Pancreas (tissue), 10 donors: ENCODE data around the gene KCNK5. TPM values are rescaled to one million over a fixed set of nuclear protein-coding genes. Genes with fewer than 3 reads are reported as not detected.

Experiments
- ATAC-seq, 4 donors: fragments of 200-7000 bp; cut with Tn5 transposase; one replicate each; pipeline versions ENCODE4 v1.8.0 to v1.9.1; 2020; ENCODE audit warnings: mild to moderate bottlenecking in 4 of 4, moderate library complexity in 4 of 4
- DNase-seq, 6 donors: peaks; one replicate each; pipeline ENCODE4 v3.0.0-alpha.2; 2020
- FAIRE-seq: peaks from 2 replicates; lab custom pipeline; 2012; peaks lifted over from hg19 to GRCh38; lab: Jason Lieb, UNC
- H3K27ac ChIP-seq, 4 donors: fragments of 200-600 bp; sonication (generic); 1 replicate in 3 of 4; 2 replicates in 1 of 4; pipeline versions ENCODE4 v1.5.0 to v1.8.0; 2020
- H3K27me3 ChIP-seq, 4 donors: fragments of 200-600 bp; one replicate each; pipeline ENCODE4 v1.8.0; 2021
- H3K36me3 ChIP-seq, 3 donors: fragments of 200-600 bp; sonication (generic) in 1 of 3; one replicate each; pipeline versions ENCODE4 v1.5.0 to v1.8.0; 2020 to 2021
- H3K4me1 ChIP-seq, 3 donors: fragments of 200-600 bp; one replicate each; pipeline ENCODE4 v1.8.0; 2021
- H3K4me3 ChIP-seq, 4 donors: fragments of 200-600 bp; sonication (generic) in 2 of 4; one replicate each; pipeline versions ENCODE4 v1.5.0 to v1.8.0; 2020 to 2021
- H3K9me3 ChIP-seq, 4 donors: fragments of 200-600 bp; one replicate each; pipeline ENCODE4 v1.8.0; 2021
- CTCF ChIP-seq, 4 donors: fragments of 200-600 bp; sonication (generic) in 3 of 4; IDR thresholded peaks; one replicate each; pipeline versions ENCODE4 v1.5.0 to v1.8.0; 2021; ENCODE audit warnings: antibody characterized with exemption in 4 of 4
- WGBS, 2 donors: extraction: QIAGEN DNeasy Blood & Tissue Kit; methylation state at CpG; one replicate each; pipeline ENCODE4 v1.1.7; 2013; 5-methylcytosine and 5-hydroxymethylcytosine counted together
- intact Hi-C, 3 donors: fragments of 100-400 bp; cut with DNase I; formaldehyde crosslinking; loops; one replicate each; pipeline versions ENCODE4 v1.11.1 to v1.14.2; 2022
- polyA plus RNA-seq, 2 donors: library from polyadenylated mRNA; stranded (reverse); fragments of 200-250 nt; gene quantifications; one replicate each; pipeline ENCODE4 v1.2.3, GENCODE V29; 2013
- total RNA-seq, 6 donors: library from RNA; stranded (reverse); fragmentation: NEBNext Ultra II Directional in 4 of 6; extraction: Animal tissue kit (Norgen Biotek cat#: 25700) in 4 of 6; gene quantifications; one replicate each; pipeline versions ENCODE4 v1.2.1 to v1.2.4, GENCODE V29; 2021 to 2023
- donor health status: healthy with polysubstance abuse.
- donor health status: DM: no; HTN: no; CAD: no; lungs with moderate emphysema.
- donor health status: DM: no; HTN: no; CAD: no.
- donor health status: control.
- donor health status: control.
- donor health status: Bipolar disorder and iron deficiency.
- donor health status: DM: yes; HTN: yes; CAD: no.
- donor health status: DM: no; HTN: no; CAD: no.
- donor health status: DM: no; HTN: no; CAD: no.
- donor health status: DM: yes; HTN: yes; CAD: no.

The KCNK5 gene
- total and polyA plus RNA-seq, 8 donors = 10.8 to 32.4 (median 19.8) TPM

- Histone ChIP-seq H3K4me1 (no peaks in the 10 kb centered on the region), H3K4me3 (no peak overlapping the region), H3K27ac (no peak overlapping the region), H3K27me3 (no peaks in the 10 kb centered on the region), H3K9me3 (no peaks in the 10 kb centered on the region), H3K36me3 (no peaks in the 10 kb centered on the region)
- FAIRE-seq = no peak
- DNase-seq = no peak
- no peak for TF ChIP-seq CTCF (IDR thresholded peaks at IDR 0.05)
- WGBS, 2 donors = 84% methylated on average over 3 of the region's 3 CpGs
- intact Hi-C loops = no loop called here
- no peak for ATAC-seq
Observed at GRCh38 chr6:39236742-39237141, 7.5 kb upstream of the KCNK5 start.

GRCh38 chr6:39233333-39233732 lies 4.1 kb upstream of the KCNK5 start:
- no peak for FAIRE-seq
- no peak for ATAC-seq
- no peak overlapping the region for H3K27ac ChIP-seq
- H3K9me3 ChIP-seq = no peaks in the 10 kb centered on the region
- no peak overlapping the region for H3K4me3 ChIP-seq
- H3K27me3 ChIP-seq = no peaks in the 10 kb centered on the region
- intact Hi-C loops = no loop called here
- no peaks in the 10 kb centered on the region for H3K4me1 ChIP-seq
- no peak for TF ChIP-seq CTCF (IDR thresholded peaks at IDR 0.05)
- no peaks in the 10 kb centered on the region for H3K36me3 ChIP-seq
- DNase-seq = no peak
- WGBS, 2 donors = 78 to 83% methylated on average over 8 of the region's 8 CpGs

- H3K9me3 ChIP-seq = no peaks in the 10 kb centered on the region
- WGBS, 2 donors = 89 to 95% methylated on average over 7 of the region's 7 CpGs
- no peaks in the 10 kb centered on the region for H3K27me3 ChIP-seq
- TF ChIP-seq CTCF (IDR thresholded peaks at IDR 0.05) = no peak
- intact Hi-C loops = no loop called here
- FAIRE-seq (no peak), DNase-seq (no peak), ATAC-seq (no peak)
- no peaks in the 10 kb centered on the region for H3K36me3 ChIP-seq
- H3K4me3 ChIP-seq = no peak overlapping the region
- peaks cover 0 to 4% (median 0%) of the 10 kb centered on the region in 3 donors for H3K4me1 ChIP-seq
- H3K27ac ChIP-seq = no peak overlapping the region
Observed at GRCh38 chr6:39231521-39232243, 2.4 kb upstream of the KCNK5 start.

GRCh38 chr6:39230654-39231035 lies 1.4 kb upstream of the KCNK5 start:
- Histone ChIP-seq H3K9me3 (no peaks in the 10 kb centered on the region), H3K27ac (no peak overlapping the region), H3K4me3 (no peak overlapping the region), H3K27me3 (no peaks in the 10 kb centered on the region), H3K36me3 (no peaks in the 10 kb centered on the region), H3K4me1 (peaks cover 0 to 12% (median 0%) of the 10 kb centered on the region in 3 donors)
- DNase-seq (no peak), ATAC-seq (no peak), FAIRE-seq (no peak)
- 74 to 88% methylated on average over 3 of the region's 3 CpGs for WGBS, 2 donors
- intact Hi-C loops = no loop called here
- no peak for TF ChIP-seq CTCF (IDR thresholded peaks at IDR 0.05)
